DMS79 (cell line): Measurements from ENCODE around the gene RMND1.
"Not testable (repeated sequence)": the region's sequence is repeated elsewhere in the genome, so short reads cannot be mapped to it uniquely, and the experiment has no call there.

Experiments
- DNase-seq: peaks from one replicate; lab custom pipeline; 2025; lab: John Stamatoyannopoulos, UW

RMND1 gene

DNA sequence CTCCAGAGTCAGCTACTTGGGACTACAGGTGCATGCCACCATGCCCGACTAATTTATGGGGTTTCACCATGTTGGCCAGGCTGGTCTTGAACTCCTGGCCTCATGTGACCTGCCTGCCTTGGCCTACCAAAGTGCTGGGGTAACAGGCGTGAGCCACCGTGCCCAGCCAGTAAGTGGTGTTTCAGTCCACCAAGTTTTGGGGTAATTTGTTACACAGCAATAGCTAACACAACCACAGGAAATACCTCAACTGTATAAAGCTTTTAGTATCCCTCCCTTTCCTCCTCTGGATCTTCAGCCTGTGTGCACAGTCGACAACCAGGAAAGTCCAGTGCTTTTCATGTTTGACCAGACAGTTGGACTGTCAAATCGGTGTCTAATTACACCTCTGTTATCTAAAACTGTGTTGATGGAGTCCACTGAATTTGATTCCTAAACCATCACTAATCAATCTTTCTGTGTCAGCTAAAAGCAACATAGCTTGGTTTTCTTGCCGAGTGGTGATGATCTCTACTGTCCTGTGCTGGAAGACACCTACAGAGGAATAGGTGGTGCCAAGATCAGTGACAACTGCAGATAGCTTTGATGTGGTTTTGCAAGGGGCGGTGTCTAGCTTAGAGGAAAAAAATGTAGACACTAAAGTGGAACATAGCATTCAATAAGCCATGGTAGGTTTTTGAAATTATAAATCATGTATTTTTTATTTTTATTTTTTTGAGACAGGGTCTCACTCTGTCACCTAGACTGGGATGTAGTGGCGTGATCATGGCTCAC lies 38.4 kb downstream of the RMND1 start:
- DNase-seq = no peak

DNA sequence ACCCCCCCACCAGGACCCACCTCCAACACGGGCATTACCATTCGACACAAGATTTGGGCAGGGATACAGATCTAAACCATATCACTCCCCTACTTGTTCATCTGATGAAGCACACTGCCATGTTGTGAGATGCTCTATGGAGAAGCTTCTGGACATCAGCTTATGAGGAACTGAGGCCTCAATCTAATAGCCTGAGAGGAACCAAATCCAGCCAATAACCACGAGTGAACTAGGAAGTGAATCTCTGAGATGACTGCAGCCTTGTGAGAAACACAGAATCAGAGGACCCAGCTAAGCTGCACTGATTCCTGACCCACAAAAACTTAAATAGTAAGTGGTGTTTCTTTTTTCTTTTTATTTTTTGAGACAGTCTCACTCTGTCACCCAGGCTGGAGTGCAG lies 39.0 kb downstream of the RMND1 start:
- no peak for DNase-seq

DNA sequence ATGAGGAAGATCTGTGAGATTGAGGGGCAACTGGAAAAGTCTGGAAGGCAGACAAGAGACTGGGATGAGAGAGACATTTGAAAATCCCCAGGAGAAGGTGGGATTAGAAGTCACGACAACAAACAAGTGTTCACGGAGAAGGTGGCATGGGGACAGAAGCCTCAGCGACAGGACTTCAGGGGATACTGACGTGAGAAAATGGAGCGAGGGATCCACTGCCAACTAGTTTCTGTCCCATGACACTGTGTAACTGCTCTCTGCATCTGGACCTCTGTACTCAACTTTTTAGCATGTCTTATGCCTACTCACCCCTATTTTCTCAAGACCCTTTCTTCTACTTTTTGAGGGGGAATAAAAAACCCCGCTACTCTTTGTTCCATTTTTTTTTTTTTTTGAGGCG lies 42.2 kb downstream of the RMND1 start:
- no peak for DNase-seq

DNA sequence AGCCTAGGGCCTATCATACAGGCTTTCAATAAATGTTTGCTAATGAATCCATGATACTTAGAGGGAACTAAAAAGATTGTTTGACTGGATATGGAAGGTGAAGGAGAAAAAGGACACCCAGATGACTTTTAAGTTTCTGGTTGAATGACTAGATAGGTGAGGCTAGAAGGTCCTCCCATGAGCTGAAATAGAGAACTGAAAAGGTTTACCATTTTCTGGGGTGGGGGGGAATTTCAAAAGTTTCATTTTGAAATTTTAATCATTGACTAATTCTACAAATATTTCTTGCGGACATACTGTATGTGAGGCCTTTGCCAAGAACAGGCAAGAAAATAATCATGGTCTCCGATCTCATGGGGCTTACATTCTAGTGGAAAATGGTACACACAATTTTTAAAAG lies 42.7 kb downstream of the RMND1 start:
- DNase-seq = no peak

DNA sequence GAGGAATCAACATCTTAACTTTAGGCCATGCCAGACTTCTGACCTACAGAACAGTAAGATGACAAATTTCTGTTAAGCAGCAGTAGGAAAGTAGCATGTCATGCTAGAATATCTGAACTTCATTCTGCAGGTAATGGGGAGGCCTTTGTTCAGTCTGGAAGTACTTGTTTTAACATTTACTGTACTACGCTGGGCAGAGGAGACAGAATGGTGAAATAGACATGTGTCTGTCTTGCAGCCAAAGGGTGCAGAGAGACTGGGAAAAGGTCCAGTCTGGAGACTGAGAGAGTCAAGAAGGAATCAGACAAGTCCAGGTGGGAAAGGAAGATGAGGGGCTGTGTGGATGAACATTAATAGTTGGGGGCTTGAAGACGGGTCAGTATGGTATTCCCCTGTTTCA lies 43.1 kb downstream of the RMND1 start:
- no peak for DNase-seq

DNA sequence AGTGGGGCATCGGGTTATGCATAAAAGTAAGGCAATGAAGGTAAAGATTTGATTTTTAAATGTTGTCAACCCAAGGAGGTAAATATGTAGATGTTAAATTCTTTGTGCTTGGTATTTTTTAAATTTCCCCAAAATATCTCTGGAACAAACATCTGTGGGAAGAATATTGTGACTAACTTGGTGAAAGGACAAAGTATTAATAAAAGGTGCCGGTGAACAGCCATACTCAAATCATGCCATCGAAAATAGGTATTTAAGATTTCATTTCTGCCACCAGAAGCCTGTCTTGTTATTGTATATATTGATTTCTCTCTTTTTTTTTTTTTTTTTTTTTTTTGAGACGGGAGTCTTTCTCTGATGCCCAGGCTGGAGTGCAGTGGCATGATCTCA lies 48.0 kb downstream of the RMND1 start:
- DNase-seq = no peak

DNA sequence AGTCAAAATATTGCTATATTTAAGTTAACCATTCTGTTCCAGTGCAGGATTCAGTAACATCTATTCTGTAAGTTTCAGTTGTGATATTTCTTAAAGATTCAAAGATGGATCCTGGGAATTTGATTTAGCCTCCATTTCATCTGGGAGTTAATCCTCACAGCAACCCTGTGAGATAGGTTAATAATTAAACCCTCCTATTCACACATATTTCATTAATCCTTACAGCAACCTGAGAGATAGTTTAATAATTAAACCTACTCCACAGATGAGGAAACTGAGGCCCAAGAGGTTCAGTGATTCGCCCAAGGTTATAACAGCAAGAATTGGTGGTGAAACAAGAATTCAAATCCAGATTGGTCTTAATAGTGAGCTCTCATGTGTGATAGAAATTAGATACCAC lies 49.7 kb downstream of the RMND1 start:
- DNase-seq = no peak

DNA sequence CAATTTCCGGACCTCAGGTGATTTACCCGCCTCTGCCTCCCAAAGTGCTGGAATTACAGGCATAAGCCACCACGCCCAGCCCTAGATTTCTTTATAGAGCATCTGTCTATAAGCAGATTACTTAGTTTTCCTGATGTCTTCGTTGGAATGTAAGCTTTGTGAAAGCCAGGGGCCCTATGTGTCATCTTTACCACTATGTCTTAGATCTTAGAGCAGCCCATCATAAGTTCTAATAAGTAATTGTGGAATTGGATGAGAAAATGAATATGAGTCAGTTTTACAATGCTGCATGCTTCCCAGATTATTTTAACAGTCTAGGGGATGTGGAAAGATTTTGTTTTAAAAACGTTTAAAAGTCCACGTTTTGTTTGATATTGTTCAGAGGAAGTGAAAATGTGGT lies 51.5 kb downstream of the RMND1 start:
- DNase-seq = no peak

DNA sequence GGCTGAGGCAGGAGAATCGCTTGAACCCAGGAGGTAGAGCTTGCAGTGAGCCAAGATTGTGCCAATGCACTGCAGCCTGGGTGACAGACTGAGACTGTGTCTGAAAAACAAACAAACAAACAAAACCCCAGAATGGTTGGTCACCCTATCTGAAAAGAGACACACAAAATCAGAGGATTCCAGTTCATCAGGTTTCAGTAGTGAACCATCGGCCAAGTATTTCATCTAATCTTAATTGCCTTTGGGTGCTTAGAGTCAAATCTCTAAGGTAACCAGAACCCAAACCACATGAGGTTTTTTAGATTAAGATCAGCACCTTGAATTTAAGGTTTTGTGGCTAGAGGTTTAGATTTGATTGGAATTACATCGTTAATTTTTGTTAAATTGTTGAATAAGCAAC lies 52.2 kb downstream of the RMND1 start:
- no peak for DNase-seq

DNA sequence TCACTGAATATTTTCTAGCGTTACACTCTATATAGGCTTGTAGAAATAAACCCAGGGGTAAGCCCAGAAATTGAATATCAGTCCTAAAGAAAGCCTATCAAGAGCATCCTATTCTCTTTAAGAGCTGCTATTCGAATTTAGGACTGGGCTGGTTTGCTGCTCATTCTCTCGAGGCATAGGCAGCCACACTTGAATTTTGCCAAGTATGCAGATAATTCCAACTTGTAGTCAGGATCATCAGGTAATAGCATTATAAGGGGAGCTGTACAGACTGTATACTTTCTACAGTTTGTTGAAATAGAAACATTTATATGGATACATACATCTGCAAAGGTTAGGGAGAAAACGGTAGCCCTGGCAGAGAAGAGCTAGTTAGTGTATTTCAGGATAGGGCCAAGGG lies 58.5 kb downstream of the RMND1 start:
- DNase-seq = no peak

DNA sequence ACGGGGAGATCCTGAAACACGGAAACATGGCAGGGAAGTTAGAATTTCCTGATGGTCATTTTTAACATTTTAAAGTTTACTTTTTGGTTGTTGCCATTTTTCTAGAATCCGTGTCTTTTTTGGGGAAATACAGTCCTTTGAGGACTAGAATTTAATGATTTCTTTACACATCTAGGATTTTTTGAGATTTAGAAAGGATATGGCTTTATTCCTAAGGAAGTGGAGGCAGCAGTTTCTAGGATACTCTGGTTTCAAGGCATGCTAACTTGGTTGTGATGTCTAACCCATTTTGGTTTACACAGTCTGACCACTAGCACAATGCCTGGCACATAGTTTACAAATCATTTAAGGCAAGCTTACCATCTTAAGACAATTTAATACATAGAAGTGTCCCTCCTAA lies 59.5 kb downstream of the RMND1 start:
- no peak for DNase-seq

DNA sequence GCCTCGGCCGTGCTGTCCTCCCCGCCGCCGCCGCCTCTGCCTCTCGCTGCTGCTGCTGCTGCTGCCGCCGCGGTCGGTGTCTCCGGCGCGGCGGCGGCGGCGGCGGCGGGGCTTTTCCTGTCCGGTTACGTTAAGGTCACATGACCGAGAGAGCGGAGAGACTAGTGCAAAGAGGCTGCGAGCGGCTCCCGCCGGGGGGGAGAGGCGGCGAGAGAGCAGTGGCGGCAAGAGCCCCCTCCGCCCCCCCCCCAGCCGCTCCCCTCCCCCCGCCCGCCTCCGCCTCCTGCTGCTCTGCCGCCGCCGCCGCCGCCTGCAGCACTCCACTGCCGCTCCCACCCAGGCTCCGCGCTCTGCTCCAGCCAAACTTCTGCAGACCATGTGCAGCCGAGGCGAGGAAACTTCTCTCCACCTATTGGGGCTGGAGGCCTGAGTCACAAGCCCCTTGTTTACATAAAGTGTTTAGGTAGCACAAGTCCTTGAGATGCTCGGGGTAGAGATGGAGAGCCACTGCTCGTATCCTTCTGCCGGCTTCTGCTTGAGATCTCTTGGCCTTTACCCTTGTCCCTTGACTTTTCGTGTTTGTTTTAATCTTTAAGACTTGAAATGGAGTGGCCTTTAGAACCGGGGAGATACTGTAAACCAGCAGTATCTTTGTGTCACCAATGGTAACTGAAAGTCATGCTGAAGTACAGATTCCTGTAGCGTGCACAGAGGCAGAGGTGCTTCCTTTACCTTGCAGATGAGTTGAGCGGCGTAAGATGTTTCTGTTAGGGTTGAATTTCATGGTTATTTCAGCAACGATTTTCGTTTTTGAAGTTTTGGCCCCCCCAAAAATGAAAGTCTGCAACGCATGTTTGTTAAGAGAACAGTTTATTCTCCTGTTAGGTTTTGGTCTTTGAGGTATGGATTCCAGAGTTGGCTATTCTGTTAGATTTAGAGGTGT lies 60.2 kb downstream of the RMND1 start, which contains the start of gene ZBTB2:
Gene ZBTB2 (minus strand): TSS at position 89 of the 943 bp plus-strand sequence. CDS start 17,922 bp downstream, outside the sequence.
- peak; percentile 69 for DNase-seq

DNA sequence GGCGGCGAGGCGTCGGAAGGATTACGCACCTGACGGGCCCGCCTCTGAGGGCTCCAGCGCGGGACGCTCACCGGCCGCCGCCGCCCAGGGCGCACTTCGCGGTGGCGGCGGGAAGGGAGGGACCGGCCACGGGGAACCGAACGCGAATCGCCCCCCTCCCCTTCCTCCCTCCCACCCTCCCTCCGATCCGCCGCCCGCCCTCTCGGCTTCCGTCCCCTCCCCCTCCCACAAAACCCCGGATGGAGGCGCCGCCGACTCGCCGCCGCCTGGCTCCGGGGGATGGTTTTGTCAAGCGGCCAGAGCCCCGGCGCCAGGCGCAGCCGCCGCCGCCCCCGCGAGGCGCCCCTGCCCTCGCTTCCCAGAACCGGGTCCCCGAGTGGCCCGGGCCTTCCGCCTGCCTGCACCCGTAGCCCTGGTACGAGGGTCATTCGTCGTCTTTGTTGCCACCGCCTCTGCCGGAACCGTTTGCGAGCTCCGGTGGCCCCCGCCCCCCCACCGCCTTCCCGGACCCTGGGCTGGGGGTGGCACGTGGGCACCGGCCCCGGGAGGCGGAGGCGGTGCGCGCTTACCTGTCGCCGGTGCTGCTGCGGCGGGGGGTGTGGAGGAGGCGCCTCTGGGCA lies 61.0 kb downstream of the RMND1 start:
- DNase-seq = peak; percentile 31

DNA sequence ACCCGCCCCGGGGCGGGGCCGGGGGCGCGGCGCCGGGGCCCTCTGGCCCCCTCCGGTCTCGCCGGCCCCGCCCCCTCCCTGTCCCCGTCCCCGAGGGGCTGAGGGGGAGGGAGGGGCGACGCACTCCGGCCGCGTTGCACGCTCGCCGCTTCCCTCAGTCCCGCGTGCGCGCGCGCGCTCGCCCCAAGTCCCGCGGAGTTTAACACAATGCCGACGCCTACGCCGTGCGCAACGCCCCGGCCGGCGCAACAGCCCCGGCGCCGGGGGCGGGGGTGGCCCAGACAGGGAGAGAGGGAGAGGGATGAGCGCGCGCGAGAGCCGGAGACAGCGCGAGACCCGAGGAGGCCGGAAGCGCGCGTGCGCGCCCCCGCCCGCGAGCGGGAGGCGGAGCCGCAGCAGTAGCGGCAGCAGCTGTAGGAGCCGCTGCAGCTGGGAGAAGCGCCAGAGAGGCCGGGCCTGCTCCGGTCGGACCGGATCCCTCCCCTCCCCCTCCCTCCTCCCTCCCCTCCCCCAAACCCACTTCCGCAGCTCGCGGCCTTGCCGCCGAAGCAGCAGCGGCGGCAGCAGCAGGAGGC lies 61.6 kb downstream of the RMND1 start:
- peak; percentile 95 for DNase-seq

DNA sequence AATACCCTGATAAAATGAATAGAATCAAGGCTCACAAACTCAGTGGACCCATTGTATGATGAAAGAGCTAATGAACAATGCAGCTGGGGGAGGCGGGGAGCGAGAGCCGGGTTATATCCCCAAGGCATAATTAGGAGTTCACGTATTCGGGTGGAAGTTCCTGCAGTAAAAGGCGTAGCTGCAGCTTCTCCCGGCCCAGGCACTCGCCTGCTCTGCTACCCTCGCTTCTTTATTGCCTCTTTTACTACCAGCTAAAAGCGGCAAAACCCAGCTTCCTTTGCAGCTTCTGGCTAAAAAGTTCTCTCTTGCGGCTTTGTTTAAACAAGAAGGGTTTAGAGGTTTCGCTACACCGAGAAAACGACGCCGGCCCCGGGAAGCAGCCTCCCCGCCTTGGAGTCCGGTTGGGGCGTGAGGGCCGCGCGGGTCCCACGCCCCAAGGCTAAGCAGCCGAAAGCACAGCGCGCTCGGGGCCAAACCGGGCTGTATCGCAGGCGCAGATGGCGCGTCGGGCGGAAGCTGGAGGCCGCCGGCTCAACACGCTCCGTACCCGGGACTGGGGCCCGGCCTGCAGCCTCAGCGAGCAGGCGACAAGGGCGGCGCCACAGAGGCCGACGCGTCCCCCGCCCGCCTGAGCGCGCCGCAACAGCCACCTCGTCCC lies 62.2 kb downstream of the RMND1 start:
- peak; percentile 32 for DNase-seq

DNA sequence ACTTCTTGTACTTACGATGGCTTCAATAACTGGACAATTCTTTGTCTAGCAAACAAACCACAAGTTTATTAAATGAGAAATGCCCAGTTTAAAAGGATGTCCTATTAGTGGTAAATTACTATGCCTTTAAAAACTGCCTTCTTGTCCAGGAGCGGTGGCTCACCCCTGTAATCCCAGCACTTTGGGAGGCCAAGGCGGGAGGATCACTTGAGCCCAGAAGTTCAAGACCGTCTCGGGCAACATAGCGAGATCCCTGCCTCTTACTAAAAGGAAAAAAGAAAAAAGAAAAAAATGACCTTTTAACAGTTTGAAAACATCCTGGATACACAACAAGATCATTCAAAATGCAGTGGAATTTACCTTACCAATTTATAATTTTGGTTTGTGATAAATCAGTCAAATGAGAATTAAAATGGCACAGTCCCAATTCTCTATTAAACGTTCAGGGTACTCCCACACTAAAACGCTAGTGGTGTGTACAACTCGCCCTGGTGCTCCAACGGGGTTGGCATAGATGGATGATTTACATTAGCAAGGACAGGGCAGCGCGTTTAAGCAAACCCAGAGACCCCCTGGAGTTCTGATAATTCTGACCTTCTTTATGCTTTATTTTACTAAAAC lies 62.8 kb downstream of the RMND1 start:
- DNase-seq = no peak

DNA sequence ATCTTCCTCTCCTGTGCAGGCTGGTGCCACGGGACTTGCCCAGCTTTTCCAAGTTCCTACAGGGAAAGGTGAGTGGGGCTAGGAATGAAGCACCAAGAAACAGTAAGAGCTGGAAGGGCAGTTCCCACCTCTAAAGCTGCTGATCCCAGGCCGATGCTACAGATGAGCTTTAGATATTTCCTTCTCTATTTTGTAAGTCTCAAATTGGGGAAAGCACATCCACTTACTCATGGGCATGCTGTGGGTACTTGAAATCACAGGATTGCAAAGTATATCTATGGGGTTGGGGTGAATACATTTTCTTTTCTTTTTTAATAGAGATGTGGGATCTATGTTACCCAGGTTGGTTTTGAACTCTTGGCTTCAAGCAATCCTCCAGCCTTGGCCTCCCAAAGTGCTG lies 63.7 kb downstream of the RMND1 start:
- DNase-seq = no peak

DNA sequence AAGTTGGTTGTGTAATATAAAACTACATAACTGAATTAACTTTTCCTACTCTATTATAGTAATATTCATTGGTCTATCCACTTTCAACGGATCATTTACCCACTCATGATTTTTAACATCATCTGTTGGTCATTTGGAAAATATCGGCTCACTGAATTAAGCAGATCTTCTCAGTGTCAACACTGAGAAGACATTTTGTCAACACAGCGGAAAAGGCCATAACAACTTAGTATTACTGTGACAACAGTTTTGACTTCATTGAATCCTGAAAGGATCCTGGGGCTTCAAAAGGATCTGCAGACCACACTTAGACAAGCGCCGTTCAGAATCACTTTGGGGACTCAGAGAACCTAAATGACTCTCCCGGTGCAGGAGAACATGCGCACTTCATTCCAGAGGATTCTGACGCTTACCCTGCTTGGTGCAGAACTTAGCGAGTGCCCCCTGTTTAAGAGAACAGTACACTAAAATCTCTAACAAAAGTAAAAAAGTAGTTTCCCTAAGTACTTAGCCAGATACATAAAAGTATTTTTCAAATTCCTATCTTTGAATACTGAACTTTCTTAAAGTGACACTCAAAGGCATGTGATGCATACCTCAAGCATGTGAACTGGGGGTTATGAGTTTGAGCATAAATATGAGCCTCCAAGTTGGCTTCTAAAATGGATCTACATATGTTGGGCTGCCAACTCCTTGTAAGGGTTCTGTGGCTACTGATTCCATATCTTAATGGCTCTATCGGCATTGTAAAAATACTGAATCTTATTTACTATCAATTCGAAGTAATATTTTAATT lies 64.6 kb downstream of the RMND1 start:
- DNase-seq = no peak

DNA sequence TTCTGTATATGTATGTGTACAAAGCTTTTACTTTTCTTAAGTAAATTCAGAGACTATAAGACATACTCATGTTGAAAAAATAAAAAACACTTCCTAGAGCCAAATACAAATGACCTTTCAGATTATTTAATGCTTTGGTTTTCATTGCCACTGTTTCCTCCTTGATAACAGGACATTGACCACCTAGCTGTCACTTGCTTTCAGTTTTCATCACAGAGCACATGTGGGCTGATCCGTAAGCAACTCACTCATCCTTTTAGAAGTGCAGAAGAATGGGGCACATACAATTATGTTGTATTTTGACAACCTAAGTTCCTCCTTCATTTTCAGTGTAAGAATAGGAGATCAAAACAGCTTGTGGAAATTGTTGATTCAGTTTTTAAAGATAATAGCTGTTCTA lies 66.7 kb downstream of the RMND1 start:
- DNase-seq = peak; percentile 86

DNA sequence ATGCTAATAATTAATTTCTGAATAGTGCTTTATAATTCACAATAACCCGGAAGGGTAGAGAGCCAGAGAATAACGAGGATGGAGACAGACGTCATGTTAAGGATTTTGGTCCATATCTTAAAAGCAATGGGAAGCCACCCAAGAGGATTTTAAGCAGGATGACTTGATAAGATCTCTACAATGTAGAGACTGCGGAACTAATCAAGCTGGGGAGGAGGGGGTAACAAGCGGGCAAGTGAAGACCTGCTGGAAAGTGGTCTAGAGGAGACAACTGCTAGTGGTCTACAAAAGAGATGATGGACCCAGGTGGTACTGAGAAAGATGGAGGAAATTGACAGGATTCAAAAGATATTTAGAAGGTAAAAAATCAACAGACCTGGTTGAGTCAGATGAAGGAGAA lies 67.8 kb downstream of the RMND1 start:
- no peak for DNase-seq

DNA sequence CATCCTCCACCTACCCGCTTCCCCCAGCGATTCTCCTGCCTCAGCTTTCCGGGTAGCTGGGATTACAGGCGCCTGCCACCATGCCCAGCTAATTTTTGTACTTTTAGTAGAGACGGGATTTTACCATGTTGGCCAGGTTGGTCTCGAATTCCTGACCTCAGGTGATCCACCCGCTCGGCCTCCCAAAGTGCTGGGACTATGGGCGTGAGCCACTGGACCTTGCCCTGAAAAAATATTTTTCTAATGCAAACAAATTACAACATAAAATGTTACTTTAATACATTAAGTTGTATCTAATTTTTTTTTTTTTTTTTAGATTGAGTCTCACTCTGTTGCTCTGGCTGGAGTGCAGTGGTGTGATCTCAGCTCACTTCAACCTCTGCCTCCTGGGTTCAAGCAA lies 69.3 kb downstream of the RMND1 start:
- not testable (repeated sequence) for DNase-seq
